Measurements from ENCODE around the gene BEGAIN. TPM values are rescaled to one million over a fixed set of nuclear protein-coding genes. Genes with fewer than 3 reads are reported as not detected.

Gene BEGAIN
- total RNA-seq, 4 donors from 2014 or later: 9.6 to 17.0 (median 11.6) TPM

DNA sequence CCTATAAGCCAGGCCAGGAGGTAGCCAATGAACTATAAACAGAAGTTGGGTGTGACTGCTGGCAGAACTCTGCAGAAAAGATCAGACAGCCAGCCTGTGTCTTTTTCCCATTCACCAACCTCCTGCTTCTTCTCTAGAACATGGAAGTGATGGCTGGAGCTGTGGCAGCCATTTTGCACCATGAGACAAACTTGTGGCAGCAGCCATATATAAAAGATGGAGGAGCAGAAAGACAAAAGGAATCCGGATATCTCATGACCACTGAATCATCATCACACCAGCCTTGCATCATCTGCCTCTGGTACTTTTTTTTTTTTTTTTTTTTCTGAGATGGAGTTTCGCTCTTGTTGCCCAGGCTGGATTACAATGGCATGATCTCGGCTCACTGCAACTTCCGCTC is 8.7 kb downstream of the BEGAIN start:
- TF ChIP-seq POLR2A (IDR thresholded peaks at IDR 0.05) (no peak), EP300 (IDR thresholded peaks at IDR 0.05) (no peak)
- TF ChIP-seq, protein P1, sequence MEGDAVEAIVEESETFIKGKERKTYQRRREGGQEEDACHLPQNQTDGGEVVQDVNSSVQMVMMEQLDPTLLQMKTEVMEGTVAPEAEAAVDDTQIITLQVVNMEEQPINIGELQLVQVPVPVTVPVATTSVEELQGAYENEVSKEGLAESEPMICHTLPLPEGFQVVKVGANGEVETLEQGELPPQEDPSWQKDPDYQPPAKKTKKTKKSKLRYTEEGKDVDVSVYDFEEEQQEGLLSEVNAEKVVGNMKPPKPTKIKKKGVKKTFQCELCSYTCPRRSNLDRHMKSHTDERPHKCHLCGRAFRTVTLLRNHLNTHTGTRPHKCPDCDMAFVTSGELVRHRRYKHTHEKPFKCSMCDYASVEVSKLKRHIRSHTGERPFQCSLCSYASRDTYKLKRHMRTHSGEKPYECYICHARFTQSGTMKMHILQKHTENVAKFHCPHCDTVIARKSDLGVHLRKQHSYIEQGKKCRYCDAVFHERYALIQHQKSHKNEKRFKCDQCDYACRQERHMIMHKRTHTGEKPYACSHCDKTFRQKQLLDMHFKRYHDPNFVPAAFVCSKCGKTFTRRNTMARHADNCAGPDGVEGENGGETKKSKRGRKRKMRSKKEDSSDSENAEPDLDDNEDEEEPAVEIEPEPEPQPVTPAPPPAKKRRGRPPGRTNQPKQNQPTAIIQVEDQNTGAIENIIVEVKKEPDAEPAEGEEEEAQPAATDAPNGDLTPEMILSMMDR (IDR thresholded peaks at IDR 0.05): no peak
- peaks cover 0 to under 1% of the 10 kb centered on the region in 2 donors for H3K27me3 ChIP-seq
- DNase-seq (ENCODE audit: low spot score in 2 of 2): no peak
- H3K36me3 ChIP-seq: no peaks in the 10 kb centered on the region
- H3K4me3 ChIP-seq: no peak overlapping the region
- no peak overlapping the region for H3K27ac ChIP-seq
- H3K4me1 ChIP-seq: no peaks in the 10 kb centered on the region
- peaks cover 0 to 5% (median 0%) of the 10 kb centered on the region in 4 donors for H3K9me3 ChIP-seq
- WGBS, 2 donors: 96 to 97% methylated on average over 4 of the region's 4 CpGs

DNA sequence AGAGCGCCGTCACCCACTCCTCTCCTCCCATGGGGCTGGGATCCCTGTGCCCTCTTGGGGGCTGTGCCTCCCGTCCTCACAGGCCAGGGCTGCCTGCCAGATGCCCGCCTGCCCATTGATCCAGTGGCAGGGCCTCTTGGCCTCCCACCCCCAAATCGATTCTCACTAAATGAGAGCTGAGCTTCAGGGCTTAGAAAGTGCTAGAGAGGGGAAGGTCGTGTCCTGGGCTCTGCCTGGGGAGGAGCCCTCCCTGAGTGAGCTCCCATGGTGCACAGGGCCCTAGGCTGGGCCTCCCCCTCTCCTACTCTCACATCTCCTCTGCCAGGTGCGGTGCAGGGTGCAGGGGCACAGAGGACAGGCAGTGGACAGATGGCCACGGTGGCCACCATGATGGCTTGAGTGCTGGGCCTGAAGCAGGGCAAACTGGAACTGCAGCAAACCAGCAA is 9.2 kb downstream of the BEGAIN start:
- H3K4me3 ChIP-seq: no peak overlapping the region
- H3K9me3 ChIP-seq: peaks cover 0 to 5% (median 0%) of the 10 kb centered on the region in 4 donors
- TF ChIP-seq EP300 (IDR thresholded peaks at IDR 0.05) (no peak), POLR2A (IDR thresholded peaks at IDR 0.05) (no peak)
- TF ChIP-seq, protein P1 (IDR thresholded peaks at IDR 0.05): no peak
- no peak for DNase-seq (ENCODE audit: low spot score in 2 of 2)
- WGBS, 2 donors: 61 to 83% methylated on average over 3 to 6 of the region's 8 CpGs
- no peaks in the 10 kb centered on the region for H3K36me3 ChIP-seq
- peaks cover 0 to 6% of the 10 kb centered on the region in 2 donors for H3K27me3 ChIP-seq
- no peak overlapping the region for H3K27ac ChIP-seq
- no peaks in the 10 kb centered on the region for H3K4me1 ChIP-seq

DNA sequence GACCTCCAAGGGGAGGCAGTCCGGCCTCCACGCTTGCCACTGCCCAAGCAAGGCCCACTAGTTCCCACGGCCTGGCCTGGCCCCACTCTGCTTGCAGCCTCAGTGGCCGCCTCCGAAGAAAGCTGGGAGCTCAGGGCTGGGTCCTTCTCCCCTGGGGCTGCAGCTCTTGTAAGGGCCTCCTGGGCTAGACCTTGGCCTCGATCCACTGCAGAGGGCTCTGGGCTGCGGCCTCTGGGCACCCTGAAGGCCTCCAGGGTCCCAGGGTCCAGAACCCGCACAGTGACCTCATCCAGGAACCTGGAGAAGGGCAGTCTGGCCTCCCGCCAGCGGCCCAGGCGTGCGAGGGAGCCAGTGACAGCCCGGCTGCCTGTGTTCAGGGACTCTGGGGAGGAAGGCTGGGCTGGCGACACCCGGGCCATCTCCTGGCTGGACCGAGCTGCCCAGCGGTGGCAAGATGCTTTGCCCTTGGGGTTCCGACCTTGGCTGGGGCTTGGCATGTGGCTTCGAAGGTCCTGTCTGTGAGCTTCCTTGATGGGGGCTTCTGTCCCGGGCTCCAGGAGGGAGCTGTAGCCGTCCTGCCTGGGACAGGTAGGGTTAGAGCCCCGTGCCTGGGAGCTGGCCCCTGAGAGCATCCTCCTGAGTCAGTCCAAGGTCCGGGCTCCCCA is 9.8 kb downstream of the BEGAIN start:
- no peak overlapping the region for H3K4me3 ChIP-seq
- TF ChIP-seq EP300 (IDR thresholded peaks at IDR 0.05) (no peak), POLR2A (IDR thresholded peaks at IDR 0.05) (no peak)
- TF ChIP-seq, protein P1 (IDR thresholded peaks at IDR 0.05): no peak
- no peak for DNase-seq (ENCODE audit: low spot score in 2 of 2)
- peaks cover 0 to 5% (median 0%) of the 10 kb centered on the region in 4 donors for H3K9me3 ChIP-seq
- no peak overlapping the region for H3K27ac ChIP-seq
- no peaks in the 10 kb centered on the region for H3K36me3 ChIP-seq
- H3K4me1 ChIP-seq: no peaks in the 10 kb centered on the region
- 72 to 76% methylated on average over 11 of the region's 23 CpGs for WGBS, 2 donors
- H3K27me3 ChIP-seq: peaks cover 0 to 9% of the 10 kb centered on the region in 2 donors

- H3K4me1 ChIP-seq: no peaks in the 10 kb centered on the region
- no peaks in the 10 kb centered on the region for H3K36me3 ChIP-seq
- TF ChIP-seq EP300 (IDR thresholded peaks at IDR 0.05) (no peak), POLR2A (IDR thresholded peaks at IDR 0.05) (no peak)
- TF ChIP-seq, protein P1 (IDR thresholded peaks at IDR 0.05): no peak
- no peak overlapping the region for H3K4me3 ChIP-seq
- no peak for DNase-seq (ENCODE audit: low spot score in 2 of 2)
- H3K27ac ChIP-seq: no peak overlapping the region
- H3K27me3 ChIP-seq: peaks cover 0 to 19% of the 10 kb centered on the region in 2 donors
- 88 to 89% methylated on average over 23 to 25 of the region's 26 CpGs for WGBS, 2 donors
- H3K9me3 ChIP-seq: peaks cover 0 to 5% (median 0%) of the 10 kb centered on the region in 4 donors
Measured at GRCh38 chr14:100576091-100577085, 10.8 kb downstream of the BEGAIN start.
